Activated CD4-positive, alpha-beta T cell treated with anti-CD3 and anti-CD28 coated beads, Interleukin-2, amount 50 U/mL, for 24 hours (primary cell): Measurements from ENCODE around the gene CXorf58.
"Not testable (repeated sequence)": the region's sequence is repeated elsewhere in the genome, so short reads cannot be mapped to it uniquely, and the experiment has no call there.

Experiments
- DNase-seq, 2 donors: peaks; one replicate each; pipeline ENCODE4 v3.0.0-alpha.2; 2020; ENCODE audit warnings: low read depth in 1 of 2, low spot score in 1 of 2

CXorf58 gene, protein sequence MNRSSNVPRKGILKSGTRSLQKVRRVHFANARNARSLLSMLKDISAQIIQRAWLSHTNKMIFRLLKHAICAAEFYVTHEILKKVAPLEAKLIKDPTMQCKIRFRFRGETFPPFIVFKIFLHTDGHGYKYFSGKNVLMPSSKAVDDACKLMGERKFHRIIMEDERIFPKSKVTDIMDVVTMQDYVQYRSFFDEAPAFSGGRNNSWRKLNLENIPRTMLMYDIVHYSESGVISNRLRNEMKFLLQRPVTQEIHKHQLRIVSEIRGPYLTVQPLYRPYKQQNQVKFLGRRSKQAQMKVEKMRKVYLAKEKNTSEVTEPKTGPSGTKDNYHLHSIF

DNA sequence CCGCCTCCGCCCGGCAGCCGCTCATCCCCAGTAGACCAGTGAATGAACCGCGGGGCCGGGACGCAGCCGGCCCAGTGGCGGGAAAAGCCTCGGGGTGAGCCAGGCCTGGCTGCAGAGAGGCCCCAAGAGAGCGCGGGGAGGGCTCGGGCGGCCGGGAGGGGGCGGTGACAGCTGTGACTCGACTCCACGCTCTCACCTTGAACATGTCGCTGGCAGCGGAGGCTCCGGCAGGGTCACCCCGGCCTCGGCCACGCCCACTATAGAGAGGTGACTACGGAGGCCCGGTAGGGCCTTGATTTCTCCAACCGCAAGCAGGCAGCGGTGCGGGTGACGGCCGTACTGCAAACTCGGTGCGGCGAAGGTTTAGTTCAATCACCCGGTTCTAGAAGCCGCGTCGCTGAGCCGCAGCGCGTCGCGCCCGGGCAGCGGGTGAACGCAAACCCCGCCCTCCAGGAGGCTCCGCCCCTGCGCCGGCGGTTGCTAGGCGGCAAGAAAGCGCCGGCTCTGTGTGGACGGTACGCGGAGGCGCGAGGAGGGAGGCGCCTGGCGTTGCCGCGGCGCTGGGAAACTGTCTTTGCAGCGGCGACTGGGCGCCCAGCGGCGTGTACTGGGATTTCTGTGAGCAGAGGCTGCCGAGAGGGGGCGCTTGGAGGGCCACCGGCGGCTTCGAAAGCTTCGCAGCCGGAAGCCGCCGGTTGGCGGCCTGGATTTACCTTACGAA is at the start of gene CXorf58, which contains the start of gene APOO:
Gene CXorf58 (plus strand): TSS at position 509 of the 721 bp plus-strand sequence. CDS start 2,297 bp downstream, outside the sequence.
Gene APOO (minus strand): TSS at position 441 of the 721 bp plus-strand sequence. CDS start 236 bp downstream, at position 205.
- peak; percentile 69 to 83 for DNase-seq

DNA sequence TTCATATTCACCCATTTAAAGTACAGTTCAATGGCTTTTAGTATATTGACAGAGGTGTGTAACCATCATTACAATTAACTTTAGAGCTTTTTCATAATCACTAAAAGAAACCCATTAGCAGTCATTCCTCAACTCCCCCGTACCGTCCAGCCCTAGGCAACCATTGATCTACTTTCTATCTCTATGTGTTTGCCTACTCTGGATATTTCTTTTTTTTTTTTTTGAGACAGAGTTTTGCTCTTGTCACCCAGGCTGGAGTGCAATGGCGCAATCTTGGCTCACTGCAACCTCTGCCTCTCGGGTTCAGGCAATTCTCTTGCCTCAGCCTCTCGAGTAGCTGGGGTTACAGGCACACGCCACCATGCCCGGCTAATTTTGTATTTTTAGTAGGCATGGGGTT is 48.6 kb upstream of the CXorf58 start:
- not testable (repeated sequence) for DNase-seq

DNA sequence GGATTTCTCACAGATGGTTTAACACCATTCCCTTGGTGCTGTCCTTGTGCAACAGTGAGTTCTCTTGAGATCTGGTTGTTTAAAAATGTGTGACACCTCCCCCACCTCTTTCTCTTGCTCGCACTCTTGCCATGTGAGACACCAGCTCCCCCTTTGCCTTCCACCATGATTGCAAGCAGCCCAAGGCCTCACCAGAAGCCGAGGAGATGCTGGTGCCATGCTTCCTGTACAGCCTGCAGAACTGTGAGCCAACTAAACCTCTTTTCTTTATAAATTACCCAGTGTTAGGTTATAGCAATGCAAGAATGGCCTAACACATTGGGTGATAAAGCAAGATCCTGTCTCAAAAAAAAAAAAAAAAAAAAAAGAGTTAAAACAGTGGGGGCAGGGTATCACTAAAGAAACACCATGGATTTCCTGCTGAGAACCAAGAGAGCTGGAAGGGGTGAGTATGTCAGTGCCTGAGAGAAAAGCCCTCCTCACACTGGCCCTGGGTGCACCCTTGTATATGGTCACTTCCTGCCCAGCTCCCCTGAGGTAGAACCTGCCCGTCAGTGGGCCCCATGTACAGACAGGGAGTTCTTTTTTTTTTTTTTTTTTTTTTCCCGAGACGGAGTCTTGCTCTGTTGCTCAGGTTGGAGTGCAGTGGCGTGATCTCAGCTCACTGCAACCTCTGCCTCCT is 46.5 kb upstream of the CXorf58 start:
- DNase-seq: no peak

DNA sequence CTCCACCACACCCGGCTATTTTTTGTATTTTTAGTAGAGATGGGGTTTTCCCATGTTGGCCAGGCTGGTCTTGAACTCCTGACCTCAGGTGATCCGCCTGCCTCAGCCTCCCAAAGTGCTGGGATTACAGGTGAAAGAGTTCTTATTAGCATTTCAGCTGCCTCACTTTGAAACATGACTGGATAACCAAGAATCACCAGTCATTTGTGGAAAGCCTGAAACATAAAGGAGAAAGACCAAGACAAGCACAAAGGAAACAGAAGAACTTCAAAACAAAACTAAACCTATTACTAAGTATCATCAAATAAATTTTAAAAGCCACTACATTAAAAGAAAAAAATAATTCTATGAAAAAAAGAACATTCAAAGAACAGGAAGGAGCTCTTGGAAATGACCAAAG is 45.9 kb upstream of the CXorf58 start:
- not testable (repeated sequence) for DNase-seq

DNA sequence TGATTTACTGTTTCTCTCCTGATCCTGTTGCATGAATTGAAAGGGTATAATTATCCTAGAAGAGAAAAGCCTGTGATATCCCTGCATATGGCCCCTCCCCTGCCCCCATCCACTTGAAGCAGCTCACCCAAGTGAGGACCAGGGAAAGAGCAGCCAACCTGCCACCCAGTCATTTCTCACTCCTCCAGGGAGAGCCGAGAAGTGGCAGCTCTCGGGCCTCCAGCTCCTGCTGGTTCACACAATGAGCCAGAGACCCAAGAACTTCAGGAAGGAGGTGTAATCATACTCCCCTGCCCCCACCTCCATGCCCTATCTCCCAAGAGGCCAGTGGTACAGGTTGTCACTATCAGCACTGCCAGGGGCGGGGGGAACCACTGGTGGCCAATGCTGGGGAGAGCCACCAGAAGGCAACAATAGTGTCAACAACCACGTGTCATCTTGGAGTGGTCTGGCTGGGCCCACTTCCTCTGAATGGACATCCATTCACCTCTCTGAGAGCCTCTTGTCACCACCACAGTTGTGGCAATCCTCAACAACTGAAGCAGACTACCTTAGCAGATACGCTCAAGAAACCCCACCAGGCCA is 43.0 kb upstream of the CXorf58 start:
- DNase-seq: no peak

DNA sequence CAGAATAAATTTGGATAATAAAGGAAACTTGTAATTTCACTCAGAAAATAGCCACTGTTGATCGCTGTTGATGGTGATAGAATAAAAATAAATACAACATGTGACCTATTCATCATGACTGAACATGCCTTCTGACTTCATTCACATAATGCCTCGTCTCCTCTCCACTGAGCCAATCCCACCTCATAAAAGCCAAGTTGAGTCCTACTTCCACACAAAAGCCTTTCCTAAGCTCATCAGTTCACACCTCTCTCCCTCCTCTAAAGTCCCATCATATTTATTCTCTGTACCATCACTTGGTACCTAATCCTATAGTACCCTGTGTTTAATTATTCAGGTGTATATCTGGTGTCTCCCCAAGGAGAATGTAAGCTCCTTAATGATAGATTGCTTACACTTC is 37.8 kb upstream of the CXorf58 start:
- DNase-seq: no peak

DNA sequence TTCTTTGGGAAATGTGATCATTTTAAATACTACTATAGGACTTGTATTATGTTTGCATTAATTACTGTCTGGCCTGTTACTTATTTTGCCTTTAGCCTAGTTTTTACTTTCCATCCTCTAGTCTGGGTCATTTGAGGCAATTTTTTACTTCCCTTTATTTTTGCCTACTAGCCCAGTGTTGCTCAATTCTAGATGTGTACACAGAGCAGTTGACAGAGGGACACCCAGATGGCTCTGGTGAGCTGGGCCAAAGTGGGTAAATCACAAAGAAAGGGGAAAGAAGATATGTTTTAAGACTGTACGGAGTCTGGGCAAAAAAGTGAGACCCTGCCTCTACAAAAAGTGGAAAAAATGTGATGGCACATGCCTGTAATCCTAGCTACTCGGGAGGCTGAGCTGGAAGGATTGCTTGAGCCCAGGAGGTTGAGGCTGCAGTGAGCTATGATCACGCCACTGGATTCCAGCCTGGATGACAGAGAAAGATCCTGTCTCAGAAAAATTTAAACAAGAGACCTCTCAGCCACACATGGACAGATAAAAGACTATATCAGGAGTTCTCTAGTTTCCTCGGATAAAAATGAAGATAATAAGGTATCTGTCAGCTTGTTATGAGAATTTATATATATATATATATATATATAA is 35.8 kb upstream of the CXorf58 start:
- DNase-seq: no peak

DNA sequence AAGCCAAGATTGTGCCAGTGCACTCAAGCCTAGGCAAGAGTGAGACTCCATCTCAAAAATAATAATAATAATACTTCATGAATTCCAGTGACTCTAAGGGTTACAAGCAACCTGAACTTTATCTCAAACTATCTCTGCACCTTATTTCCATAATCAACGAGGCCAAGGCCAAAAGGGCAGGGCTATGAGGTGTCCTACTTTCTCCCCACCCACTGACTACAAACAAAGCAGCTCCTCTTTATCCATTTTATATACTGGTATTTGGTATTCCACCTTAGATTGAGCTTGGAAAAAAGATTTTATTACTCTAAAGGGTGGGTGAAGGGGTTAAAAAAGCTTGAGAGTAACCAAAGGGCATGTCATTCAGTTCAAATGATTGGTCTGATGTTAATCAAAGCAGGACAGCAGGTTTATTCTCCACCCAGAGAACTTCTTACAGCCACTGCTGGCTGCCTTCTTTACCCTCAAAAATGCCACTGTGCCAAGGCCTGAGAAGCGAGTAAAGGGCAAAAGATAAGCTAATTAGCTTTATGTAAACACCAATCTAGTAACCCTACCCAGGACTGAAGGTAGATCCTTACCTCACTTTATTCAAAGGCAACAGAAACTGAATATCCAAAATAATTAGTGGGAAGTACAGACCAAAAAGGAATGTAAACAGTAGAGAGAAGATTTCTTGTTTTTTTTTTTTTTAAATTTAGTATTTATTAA is 28.3 kb upstream of the CXorf58 start:
- no peak for DNase-seq

DNA sequence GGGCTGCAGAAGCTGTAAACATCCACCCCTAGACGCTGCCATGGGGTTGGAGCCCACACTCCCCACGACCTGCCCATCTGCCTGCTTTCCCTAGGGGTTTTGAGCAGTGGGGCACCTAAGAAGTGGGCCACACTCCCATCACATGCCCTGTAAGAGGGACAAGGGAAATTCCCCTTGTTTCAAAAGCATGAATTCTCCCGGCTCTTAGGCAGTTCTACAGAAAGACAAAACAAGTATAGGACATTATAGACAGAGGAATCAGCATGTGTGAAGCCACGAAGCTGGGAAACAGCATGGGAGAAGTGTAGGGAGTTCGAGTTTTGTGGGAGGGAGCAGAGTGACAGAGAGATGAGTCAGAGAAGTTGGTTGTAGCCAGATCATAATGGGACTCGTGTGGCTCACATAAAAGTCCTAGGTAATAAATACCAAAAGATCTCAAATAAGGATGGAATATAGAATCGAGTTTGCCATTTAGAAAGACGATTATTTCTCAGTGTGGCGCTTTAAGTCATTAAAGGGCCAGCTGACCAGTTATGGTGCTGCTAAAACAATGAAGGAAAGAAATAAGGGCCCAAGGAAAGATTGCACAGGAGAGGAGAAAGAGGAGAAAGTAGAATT is 24.0 kb upstream of the CXorf58 start:
- DNase-seq: no peak

DNA sequence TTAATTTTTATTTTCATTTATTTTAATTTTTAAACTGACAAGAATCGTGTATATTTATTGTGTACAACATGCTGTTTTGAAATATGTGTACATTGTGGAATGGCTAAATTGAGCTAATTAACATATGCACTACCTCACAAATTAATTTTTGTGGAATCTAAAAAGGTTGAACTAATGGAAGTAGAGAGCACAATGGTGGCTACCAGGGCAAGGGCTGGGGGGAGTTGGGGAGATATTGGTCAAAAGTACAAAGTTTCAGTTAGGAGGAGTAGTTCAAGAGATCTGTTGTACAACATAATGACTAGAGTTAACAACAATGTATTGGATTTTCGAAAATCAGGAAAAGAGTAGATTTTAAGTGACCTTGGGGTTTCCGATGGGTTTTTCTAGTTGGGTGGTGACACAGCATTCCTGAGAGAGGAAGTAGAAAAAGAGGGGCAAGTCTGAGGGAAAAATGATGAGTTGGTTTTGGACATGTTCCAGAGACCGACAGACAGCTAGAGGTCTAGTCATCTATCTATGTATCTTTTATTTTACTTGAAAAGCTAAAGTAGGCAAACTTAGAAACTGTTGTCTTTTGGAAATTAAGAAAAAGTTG is 23.3 kb upstream of the CXorf58 start:
- DNase-seq: no peak

DNA sequence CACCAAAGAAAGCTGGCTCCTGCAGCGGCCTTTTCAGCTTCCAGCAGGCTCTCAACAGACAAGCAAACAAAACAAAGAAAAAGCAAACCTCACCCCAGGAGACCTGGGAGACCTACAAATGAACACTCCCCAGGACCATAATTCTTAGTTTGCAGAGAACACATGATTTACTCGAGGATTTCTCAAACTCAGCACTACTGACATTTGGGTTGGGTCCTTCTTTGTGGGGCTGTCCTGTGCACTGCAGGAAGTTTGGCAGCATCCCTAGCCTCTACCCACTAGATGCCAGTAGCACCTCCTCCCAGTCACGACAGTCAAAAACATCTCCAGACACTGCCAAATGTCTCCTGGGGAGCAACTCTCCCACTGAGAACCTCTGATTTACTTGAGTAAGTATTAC is 22.0 kb upstream of the CXorf58 start:
- no peak for DNase-seq

DNA sequence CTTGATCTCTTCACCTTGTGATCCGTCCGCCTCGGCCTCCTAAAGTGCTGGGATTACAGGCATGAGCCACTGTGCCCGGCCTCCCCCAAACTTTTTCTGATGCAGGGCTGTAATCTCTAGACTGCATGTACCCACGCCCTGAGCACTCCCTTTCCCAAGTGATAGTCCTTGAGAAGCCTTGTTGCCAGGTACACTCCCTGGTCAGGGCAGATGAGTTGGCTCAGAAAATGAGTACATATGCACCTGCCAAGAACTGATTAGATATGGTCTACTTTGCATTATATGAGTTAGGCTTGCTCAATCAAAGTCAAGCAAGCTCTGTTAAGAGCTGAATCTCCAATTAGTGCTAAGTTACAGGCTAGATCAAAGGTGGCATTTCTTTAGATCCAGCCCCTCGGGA is 20.4 kb upstream of the CXorf58 start:
- DNase-seq: no peak

DNA sequence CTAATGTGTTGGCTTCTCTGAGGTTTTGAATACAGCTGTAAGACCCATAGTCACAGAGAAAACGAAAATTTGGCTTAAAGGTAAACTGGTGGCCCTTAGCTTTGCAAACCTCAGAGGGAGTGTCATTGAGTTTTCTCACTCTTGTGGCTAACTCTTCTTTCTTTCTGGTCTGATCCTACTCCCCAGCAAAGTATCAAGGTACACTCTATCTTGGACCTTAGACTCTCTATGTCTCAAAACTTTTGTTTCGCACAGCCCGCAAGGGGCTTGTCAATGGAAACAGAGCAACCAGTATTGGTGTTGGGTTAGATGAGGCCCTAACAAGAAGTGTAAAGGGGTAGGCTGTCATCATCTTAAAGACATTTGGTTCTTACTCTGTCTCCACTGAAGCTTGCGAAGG is 19.9 kb upstream of the CXorf58 start:
- DNase-seq: no peak

DNA sequence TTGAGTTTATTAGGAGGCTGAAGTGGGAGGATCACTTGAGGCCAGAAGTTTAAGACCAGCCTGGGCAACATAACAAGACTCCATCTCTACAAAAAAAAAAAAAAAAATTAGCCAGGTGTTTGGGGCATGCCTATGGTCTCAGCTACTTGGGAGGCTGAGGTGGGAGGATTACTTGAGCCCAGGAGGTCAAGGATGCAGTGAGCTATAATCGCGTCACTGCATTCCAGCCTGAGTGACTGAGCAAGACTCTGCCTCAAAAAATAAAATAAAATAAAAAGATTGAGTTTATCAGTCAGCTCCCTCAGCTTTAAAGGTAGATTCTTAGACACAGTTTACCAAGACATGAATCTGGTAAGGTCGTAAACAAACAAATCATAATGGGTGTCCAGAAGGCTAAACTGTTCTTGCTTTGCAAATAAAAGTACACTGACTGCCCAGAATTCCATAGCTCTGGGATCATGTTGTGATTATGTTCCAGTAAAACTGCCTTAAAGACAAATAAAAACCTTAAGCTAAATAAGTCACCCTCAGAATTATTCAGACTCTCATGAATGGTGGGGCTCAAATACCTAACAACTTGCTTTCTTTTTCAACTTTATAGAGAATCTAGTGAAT is 18.8 kb upstream of the CXorf58 start:
- no peak for DNase-seq

DNA sequence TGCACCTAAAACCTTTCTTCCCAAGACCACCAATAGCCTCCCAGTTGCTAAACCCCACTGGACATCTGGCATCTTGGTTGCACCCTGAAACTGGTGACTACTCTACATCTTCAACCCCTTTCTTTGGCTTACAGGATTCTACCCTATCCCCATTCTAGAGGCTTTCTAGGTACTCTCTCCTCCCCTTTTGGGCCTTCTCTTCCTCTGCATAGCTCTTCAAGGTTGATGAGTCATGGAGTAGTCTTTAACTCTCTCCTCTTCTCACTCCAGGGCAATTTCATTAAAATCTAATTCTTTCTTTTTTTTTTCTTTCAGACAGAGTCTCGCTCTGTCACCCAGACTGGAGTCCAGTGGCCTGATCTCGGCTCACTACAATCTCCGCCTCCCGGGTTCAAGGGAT is 16.9 kb upstream of the CXorf58 start:
- no peak for DNase-seq

DNA sequence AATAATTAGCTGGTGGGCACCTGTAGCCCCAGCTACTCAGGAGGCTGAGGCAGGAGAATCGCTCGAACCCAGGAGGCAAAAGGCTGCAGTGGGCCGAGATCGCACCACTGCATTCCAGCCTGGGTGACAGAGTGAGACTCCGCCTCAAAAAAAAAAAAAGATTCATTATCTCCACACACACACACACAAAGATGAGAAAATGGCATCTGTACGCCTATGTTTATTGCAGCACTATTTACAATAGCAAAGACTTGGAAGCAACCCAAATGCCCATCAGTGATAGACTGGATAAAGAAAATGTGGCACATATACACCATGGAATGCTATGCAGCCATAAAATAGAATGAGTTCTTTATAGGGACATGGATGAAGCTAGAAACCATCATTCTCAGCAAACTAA is 12.8 kb upstream of the CXorf58 start:
- DNase-seq: not testable (repeated sequence)

DNA sequence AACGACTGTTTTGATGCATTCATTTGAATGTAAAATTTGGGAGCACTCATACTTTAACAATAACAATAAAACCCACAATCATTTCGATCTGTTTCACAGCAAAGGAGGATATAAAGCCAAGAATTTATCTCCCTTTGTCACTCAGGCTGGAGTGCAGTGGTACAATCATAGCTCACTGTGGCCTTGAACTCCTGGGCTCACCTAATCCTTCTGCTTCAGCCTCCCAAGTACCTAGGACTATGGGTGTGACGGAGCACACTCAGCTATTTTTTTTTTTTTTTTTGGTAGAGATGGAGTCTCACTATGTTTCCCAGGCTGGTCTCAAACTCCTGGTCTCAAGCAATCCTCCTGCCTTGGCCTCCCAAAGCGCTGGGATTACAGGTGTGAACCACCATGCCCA is 11.3 kb upstream of the CXorf58 start:
- DNase-seq: not testable (repeated sequence)

DNA sequence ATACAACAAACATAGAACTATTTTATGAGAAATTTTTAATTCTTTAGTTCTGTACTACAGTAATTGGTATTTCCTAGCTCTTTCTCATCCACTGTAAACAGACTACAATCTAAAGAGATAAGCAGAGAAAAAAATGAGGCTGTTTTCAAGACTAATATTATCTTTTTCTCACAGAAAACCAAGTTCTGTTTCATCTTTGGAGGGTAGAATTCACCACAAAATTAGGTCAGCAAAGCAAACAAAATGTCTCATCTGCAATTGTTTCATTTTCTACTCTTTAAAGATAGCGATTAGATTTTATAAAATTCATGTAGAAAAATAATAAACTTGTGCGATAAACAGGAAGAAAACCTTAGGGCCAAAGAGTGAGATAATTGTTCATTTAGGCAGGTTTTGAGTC is 10.8 kb upstream of the CXorf58 start:
- no peak for DNase-seq

DNA sequence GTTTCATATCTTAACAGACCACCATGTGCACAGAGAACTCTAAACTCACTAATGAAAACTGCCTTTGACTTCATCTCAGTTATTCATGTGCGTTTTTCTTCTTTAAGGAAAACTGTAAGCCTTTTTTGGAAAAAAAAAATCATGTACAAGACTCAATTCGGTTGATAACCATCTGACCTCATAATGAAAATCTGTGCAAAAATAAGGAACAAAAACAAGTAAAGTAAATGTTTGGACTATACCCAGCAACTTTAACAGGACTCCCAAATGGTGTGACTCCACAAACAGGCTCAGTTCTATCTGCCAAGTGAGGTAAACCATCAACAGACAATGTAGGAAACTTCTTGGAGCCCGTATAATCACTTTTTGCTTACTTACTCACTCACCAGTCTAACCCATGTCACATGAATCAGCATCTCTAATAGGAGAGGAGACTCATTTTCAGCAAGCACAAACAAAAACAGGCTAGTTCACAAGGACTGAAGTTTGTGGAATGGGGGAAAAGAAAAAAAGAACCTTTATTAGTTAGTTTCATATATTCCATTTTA is 9.3 kb upstream of the CXorf58 start:
- no peak for DNase-seq
